NCI-H446 treated with DMSO at 0.1 percent for 48 hours (cell line): Measurements from ENCODE around the gene TPBG.
"Not testable (repeated sequence)": the region's sequence is repeated elsewhere in the genome, so short reads cannot be mapped to it uniquely, and the experiment has no call there.

Source experiments
- DNase-seq: peaks from one replicate; lab custom pipeline; 2025; lab: John Stamatoyannopoulos, UW

TPBG gene

DNA sequence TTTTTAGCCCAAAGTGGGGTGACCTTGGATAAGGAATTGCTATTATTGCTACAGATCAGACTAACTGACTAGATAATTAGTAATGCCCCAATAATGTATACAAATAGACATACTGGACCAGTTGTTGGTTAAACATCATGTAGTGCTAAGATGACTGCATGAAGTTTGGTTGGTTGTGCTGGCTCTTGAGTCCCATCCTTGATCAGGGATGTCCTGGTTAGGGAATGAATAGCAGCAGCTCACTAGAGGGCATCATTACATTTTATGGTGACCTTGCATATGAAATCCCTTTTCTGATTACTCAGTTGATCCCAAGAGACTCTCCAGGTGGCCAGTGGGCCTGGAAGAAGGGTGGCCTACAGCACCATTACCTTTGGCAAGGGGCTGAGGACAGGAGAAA is 10.9 kb downstream of the TPBG start:
- no peak for DNase-seq

DNA sequence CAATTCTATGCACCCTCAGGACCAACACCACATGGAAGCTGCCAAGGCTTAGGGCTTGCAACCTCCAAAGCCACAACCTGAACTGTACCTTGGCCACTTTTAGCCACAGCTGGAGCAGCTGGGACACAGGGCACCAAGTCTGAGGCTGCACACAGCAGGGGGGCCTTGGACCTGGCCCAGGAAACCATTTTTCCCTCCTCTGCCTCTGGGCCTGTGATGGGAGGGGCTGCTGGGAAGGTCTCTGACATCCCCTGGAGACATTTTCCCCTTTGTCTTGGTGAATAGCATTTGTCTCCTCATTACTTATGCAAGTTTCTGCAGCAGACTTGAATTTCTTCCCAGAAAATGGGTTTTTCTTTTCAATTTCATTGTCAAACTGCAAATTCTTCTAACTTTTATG is 13.0 kb downstream of the TPBG start:
- no peak for DNase-seq

DNA sequence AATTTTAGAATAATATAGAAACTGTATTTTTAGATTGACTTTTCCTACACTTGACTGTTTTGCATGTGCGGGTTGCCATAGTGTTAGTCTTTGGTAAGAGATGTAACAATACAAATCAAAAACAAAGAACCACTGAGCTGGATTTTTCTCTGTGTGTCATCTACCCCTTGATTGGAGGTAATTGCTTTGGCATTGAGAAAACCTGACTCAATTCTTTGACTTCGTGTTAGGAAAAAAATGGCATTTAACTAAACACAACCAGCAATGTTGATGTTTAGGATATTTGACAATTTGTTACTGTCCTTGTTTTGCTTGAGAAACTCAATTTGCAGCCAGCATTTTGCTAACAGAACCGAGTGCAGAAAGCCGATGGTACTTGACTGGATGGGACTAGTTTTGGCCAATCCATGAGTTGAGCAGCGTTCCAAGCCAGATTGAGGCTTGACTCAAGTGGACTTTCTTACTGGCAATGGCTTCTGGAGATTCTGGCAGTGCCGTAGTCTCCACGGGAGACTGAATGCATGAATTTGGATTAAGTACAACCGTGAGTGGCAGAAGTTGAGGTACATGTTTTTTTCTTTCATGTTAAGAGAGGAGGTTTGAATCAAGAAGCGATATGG is 17.1 kb downstream of the TPBG start:
- no peak for DNase-seq

DNA sequence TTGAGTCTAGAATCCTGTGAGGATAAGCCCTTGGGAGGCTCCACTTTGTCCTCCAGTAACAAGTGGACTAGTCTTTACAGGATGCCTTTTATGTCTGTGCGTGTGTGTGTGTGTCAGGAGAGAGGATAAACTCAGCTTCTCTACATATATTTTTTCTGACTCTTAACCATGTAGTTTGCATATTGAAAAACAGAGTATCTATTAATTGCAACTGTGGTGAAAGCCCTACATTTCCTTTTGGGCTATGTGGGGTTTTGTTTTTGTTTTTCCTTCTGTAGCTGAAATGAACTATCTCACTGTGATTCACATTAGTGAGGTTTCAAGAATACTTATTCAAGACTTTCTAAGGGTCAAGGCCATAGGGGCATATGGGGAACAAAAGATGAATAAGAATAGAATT is 17.7 kb downstream of the TPBG start:
- DNase-seq: no peak

DNA sequence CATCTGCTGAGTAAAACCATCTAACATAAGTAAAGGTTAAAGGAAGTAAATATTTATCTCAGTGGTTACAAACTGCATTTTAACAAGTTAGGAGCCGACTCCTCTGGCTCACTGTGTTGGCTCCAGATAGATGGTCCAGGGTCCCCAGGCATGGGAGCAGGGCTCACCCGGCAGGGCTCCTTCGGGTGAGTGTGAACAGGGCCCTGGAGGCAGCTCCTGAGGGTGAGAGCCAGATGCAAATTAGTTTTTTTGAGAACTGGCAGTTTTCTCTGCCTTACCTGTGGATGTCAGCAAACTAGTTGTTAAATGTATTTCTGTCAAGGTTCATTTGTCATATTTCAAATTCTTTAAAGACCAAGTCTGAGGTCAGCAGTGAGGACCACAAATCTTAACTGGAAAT is 21.5 kb downstream of the TPBG start:
- DNase-seq: no peak

DNA sequence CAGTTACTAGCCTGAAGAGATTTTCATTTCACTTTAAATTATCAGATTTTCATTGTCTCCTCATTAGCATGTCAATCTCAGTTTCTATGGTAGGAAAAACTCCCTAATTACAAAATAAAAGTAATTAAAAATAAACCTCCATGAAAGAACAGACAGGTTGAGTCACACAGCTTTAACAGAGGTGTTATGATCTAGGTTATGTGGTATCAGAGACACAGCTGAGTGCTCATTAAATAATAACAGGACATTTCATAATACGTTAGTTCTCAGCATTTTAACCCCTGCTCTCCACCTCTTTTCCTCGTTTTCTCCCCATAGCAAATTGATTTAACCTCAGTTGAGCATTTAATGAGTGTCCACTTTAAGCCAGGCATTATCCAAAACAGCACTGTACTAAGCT is 21.9 kb downstream of the TPBG start:
- no peak for DNase-seq

DNA sequence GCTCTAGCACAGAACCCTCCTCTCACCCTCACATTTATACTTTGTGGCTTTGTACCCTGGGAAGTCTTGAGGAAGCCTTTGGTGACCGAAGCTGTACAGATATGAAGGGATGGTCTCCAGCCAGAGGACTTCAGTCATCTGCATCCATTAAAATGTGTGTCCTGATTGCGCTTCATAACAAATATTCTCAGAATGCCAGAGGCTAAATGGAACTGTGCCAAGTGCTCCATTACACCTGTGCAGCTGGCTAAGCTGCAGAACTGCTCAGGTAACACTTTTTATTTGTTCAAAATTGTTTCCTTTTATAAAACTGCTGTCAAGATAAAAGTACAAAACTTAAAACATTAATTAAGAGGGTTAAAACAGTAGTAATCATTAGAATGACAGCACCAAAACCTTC is 22.3 kb downstream of the TPBG start:
- no peak for DNase-seq

DNA sequence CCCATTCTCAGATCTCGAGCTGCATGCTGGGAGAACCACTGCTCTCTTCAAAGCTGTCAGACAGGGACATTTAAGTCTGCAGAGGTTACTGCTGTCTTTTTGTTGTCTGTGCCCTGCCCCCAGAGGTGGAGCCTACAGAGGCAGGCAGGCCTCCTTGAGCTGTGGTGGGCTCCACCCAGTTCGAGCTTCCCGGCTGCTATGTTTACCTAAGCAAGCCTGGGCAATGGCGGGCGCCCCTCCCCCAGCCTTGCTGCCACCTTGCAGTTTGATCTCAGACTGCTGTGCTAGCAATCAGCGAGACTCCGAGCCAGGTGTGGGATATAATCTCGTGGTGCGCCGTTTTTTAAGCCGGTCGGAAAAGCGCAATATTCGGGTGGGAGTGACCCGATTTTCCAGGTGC is 31.2 kb downstream of the TPBG start:
- DNase-seq: not testable (repeated sequence)

DNA sequence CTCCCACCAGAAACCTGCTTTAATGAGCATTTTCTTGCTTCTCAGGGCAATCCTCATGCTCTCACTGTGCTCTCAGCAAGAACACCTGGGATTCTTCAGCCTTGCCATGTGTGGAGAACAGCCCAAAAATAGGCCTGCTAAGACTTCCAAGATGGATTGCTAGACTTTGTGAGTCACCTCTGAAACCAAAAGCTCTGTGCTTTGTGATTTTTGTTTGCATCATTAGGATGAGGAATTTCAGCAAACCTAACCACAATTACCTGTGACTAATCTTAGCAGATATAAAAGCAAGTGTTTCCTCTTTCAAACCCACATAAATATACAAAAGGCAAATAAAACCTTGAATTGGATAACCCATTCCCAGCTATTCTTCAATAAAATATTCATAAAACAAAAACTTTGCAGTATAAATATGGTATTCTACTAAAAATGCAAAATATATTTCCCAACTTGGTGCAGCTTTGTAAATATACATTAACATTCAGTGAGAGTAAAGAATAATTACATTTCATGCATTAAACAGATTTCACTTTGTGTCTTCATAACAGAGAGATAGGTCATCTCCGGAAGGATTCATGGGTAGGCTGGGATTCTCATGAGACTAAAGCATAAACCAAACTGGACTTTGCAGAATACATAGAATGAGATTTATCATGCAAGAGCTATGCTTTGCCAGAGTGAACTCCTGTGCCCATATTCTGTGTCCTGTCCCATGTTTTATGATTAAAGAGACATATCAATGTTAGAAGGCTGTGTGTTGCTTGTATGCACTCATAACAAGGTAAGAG is 33.5 kb downstream of the TPBG start:
- DNase-seq: no peak

DNA sequence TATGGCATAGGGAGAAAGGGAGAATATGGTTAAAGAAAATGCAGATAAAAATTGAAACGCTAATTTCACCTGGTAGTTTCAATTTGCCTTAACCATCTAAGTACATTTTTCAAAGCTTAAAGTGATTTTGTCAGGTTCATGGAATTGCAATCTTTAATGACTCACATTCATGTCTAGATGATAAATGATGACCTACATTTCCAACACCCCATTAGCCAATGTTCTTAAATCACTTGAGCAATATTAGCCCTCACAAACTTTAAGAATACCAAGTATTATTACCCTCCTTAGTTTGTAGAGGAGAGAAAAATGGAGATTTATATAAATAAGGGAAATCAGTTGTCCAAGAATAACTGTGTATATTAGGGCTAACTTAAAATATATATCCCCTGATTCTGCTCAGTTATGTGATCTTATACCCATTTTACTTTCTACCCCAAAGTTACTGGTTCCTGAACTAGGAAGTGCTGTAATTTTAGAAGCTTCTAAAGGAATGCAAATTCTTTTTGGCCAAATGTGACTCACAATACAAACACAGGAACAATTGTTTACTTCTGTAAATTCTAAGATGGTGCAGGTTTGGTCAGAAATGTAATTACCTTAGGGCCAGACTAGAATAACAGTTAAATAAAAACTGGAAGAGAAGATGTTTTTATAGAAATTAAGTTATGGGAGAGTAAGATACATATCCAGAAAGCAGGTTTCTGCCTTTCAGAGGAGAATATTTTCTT is 34.5 kb downstream of the TPBG start:
- no peak for DNase-seq

DNA sequence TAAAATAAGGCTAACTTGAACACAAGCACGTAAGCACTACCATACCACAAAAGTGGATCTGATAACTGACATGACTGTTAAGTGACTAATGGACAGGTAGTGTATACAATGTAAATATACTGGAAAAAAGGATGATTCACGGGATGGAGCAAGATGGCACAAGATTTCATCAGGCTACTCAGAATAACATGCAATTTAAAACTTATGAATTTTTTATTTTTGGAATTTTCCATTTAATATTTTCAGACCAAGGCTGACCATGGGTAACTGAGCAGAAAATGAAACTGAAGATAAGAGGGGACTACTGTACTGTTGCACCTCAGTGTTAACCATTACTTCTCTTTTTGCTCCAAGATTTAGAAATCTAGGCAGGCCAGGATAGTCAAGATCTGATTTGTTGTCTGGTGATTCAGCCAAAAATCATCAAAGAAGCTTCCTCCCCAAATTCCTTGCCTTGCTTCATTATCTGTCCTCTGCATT is 45.4 kb downstream of the TPBG start:
- no peak for DNase-seq

DNA sequence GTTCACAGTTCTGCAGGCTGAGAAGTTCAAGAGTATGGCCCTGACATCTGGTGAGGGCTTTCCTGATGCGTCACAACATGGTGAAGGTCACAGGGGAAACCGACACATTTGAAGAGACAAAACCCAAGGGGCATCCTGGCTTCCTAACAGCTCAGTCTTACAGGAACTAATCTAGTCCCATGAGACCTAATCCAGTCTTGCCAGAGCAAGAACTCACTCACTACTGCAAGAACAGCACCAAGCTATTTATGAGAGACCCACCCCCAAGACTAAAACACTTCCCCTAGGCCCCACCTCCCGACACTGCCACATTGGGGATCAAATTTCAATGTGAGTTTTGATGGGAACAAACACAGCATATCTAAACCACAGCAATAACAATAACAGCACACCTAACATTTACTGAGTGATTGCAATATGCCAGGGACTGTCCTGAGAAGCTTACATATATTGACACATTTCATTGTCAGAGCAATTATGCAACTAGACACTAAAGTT is 46.6 kb downstream of the TPBG start:
- no peak for DNase-seq

DNA sequence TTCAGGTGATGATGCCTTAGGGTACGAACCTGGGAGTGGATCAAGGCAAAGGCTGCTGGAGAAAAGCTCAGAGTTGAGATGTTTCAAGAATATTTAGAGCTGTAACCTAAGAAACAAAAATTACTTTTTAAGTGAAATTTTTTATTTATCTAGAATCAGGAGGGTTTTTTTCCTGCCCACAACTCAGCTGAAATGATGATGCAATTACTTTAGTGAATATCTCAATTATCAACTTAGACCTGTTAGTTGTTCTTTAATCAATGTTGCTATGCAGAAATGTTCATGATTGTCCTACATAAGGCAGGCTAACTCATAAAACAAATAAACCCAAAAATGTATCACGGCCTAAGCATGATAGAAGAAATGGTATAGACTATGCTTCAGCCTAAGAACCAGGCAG is 50.3 kb downstream of the TPBG start:
- DNase-seq: no peak

DNA sequence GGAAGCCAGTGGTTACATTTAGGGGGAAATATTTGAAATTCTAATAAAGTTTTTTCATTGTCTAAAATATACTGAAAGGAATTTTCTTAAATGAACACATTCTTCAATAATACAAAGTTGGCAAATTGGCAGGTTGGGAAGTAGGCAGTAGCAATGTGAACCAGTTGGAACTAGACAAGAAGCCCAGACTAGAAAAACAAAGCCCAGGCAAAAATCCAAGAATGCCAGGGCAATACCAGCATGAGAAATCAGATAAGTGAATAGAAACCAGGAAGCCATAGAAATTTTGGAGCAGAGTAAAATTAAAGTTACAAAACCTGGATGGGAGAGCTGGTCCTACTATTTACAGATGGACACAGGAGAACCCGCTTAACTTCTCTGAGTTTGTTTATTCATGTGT is 52.2 kb downstream of the TPBG start:
- DNase-seq: no peak

DNA sequence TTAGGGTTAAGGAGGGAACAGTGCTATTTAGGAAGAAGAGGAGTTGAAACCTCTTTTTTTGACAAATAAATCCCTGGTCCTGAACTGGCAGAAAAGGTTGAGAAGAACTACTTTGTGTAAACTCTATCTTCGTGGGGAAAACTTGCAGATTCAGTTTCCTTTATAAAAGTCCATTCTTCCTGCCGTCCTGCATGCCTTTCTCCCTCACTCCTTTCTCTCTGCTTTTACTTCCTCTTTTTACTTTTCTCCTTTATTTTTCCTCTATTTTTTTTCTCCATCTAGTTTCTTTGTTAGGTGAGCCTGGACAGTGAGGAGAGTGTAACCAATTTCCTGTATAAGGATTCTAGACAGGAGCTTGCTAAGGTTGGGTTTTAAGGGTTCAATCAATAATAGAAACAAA is 52.7 kb downstream of the TPBG start:
- no peak for DNase-seq
